ENCODE measurements around the gene SHH. TPM values are rescaled to one million over a fixed set of nuclear protein-coding genes. Genes with fewer than 3 reads are reported as not detected.

The SHH gene
- polyA plus RNA-seq, 4 donors = 0.22 to 4.9 (median 3.3) TPM

DNA sequence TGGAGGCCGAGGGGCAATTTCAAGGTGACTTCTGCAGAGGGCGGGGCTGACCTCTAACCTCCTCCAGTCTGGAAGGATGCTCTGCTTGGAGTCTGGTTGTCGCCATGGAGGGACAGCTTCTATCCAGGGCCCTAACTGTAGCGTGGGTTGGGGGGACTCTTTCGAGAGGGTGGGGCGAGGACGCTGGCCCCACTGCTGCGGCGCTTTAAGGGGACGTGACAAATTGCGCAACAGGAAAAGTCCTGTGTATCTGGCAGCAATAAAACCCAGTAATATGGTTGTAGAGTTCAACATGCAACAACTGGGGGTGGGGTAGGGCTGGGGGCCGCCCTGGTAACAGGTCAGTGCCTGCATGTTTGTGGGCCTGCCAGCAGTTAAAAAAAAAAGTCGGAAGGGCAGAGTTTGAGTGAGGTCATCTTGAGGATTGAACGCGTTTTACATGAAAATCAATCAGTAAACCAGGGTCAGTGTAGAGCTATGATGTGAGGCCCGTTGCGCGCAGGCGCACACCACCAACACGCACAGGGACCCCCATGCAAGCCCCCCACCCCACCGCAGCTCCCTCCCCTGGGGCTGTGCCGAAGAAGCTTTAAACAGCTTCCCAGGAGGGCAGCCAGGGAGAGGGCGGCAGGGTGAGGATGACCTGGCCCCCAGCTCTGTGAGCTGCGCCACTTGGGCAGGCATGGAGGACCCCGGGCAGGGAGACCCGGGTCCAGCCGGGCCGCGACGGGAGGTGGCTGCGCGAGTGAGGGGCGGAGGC is 4.3 kb downstream of the SHH start:
- DNase-seq (ENCODE audit: low read depth in 4 of 4, low spot score in 3 of 4) = no peak

- DNase-seq (ENCODE audit: low read depth in 4 of 4, low spot score in 3 of 4) = no peak
Measured at GRCh38 chr7:155807065-155807671, 5.1 kb downstream of the SHH start.

- DNase-seq (ENCODE audit: low read depth in 4 of 4, low spot score in 3 of 4) = no peak
Measured at GRCh38 chr7:155806096-155806871, 6.0 kb downstream of the SHH start.

DNA sequence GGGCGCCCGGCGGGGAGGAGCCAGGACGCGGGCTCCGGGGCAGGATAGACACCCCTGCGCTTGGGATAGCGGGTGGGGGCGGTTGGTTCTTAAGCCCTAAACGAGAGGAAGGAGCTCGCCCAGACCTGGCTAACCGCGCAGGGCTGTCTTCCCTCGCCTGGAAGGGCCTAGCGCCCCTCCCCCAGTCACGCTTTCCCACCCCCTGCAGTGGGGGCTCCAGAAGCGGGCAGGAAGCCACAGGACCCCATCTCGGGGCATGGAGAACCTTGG is 6.5 kb downstream of the SHH start:
- DNase-seq (ENCODE audit: low read depth in 4 of 4, low spot score in 3 of 4) = no peak

GRCh38 chr7:155804897-155805825 is 7.1 kb downstream of the SHH start:
- DNase-seq (ENCODE audit: low read depth in 4 of 4, low spot score in 3 of 4) = no peak

GRCh38 chr7:155804431-155804831 is 7.8 kb downstream of the SHH start:
- no peak for DNase-seq (ENCODE audit: low read depth in 4 of 4, low spot score in 3 of 4)

DNA sequence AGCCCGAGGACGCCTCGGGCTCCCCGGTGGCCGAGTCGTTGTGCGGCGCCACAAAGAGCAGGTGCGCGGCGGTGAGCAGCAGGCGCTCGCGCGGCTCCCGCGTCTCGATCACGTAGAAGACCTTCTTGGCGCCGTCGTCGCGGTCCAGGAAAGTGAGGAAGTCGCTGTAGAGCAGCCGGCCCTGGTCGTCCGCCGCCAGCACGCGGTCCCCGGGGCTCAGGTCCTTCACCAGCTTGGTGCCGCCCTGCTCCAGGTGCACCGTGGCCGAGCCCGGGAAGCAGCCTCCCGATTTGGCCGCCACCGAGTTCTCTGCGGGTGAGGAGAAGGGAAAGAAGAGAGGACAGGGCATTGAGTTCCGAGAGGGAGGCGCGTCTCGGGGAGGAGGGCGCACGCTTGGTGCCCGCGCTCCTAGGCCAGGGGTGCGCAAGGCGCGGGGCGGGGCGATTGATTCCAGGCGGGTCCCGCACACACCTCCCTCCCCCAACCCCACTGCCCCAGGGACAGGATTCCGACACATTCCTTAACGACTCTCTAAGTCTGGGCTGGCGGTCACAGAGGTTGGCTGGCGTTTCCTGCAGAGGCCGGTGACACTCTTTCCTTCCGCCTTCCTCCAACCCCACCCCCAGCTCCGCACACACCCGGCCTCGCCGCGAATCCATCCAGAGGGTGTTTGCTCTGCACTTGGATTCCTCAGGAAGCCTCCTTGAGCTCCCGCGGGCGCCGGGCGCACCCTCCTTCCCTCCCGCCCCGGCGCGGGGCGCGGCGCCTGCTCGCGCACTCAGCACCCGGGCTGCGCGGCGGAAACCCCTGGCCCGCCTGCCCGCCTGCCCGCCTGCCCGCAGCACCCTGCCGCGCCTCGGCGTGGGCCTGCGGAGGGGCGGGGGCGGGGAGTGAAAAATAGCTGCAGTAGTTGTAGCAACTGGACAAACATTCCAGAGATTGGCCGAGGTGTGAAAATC is 8.6 kb downstream of the SHH start:
- DNase-seq (ENCODE audit: low read depth in 4 of 4, low spot score in 3 of 4) = no peak

DNA sequence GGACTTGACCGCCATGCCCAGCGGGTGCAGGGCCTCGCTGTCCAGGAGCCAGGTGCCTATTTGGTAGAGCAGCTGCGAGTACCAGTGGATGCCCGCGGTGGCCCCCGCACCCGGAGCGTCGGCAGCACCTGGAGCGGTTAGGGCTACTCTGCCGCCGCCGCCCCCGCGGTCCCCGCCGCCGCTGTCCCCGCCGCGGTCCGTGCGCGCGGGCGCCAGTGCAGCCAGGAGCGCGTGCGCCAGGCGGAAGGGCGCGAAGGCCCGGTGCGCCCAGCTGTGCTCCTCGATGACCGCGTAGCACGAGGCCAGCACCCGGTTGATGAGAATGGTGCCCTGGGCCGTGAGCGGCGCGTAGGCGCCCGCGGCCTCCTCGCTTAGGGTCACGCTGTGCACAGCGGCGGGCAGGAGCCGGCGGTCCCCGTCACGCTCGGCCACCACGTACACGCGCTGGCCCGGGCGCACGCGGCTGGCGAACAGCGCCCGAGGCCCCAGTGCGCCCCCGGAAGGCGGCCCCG is 9.3 kb downstream of the SHH start:
- DNase-seq (ENCODE audit: low read depth in 4 of 4, low spot score in 3 of 4) = no peak

GRCh38 chr7:155802291-155802690 is 10.0 kb downstream of the SHH start:
- DNase-seq (ENCODE audit: low read depth in 4 of 4, low spot score in 3 of 4) = no peak

GRCh38 chr7:155800741-155801267 is 11.5 kb downstream of the SHH start:
- DNase-seq (ENCODE audit: low read depth in 4 of 4, low spot score in 3 of 4) = no peak

DNA sequence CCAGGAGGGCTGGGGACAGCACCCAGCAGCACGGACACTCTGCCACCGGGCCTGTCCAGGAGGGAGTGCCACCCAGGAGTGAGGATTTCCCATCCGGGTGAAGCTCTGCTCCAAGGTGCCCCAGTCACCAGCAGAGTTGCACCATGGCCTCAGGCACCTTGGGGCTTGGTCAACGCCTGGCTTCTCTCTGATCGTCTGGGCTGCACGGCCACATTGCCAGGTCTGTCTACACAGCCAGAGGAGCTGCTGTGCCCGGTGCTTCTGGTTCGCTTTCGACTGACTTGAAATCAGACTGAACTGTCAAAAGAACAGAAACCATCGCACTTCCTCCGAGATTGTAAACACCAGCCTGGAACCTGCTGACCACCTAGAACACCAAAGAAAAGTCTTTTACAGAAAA is 12.0 kb downstream of the SHH start:
- DNase-seq (ENCODE audit: low read depth in 4 of 4, low spot score in 3 of 4) = no peak

- no peak for DNase-seq (ENCODE audit: low read depth in 4 of 4, low spot score in 3 of 4)
Measured at GRCh38 chr7:155799514-155799913, 12.7 kb downstream of the SHH start.

- no peak for DNase-seq (ENCODE audit: low read depth in 4 of 4, low spot score in 3 of 4)
Measured at GRCh38 chr7:155798673-155799439, 13.4 kb downstream of the SHH start.

DNA sequence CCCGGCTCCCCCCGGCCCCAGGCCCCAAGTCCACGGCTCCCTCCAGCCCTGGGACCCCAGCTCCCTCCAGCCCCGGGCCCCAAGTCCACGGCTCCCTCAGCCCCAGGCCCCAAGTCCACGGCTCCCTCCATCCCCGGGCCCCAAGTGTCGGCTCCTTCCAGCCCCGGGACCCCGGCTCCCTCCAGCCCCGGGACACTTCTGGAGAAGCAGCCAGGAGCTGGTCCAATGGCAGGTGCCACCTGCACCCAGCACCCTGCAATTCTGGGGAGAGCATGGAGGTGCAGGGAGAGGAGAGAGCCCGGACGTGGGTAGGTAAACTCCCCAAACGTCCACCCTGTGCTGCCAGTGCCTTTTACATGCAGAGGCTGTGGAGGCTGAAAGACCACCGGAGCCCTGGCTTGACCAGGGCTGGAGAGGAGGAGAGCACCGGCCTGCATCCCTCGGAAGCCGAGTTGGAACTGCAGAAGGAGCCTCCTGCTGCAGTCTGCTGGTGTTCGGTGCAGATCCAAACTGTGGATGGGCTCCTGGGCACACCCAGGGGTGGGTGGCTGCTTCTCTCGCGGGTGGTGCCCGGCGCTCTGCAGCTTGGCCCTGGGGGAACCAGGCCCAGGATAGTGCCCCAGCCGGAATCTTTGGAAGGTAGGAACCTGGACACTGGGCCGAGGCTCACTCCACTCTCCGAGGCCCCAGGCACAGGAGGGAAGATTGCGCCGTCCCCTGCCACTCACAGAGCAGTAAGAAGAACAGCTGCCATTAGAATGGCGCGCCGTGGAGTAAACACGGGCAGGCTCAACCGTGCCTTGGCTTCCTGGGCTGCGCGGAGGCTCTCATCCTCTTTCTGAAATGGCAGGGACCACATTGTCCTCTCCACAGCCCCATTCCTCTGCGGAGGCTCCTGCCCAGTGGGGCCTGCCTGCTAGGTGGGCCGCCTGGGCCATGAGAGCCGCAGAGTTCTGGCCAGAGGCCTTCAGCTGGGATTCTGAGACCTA is 14.7 kb downstream of the SHH start:
- no peak for DNase-seq (ENCODE audit: low read depth in 4 of 4, low spot score in 3 of 4)

GRCh38 chr7:155796381-155797261 is 15.6 kb downstream of the SHH start:
- no peak for DNase-seq (ENCODE audit: low read depth in 4 of 4, low spot score in 3 of 4)

GRCh38 chr7:155795951-155796350 is 16.3 kb downstream of the SHH start:
- no peak for DNase-seq (ENCODE audit: low read depth in 4 of 4, low spot score in 3 of 4)

Data from left renal pelvis (tissue), 4 donors.